DND-41 (cell line): ENCODE results near the gene MYO18B.

Source experiments
- EZH2 ChIP-seq: IDR thresholded peaks from 3 replicates; pipeline ENCODE4 v1.6.1; 2012; ENCODE audit warnings: borderline replicate concordance, low read depth, mild to moderate bottlenecking, moderate library complexity, low read length, inconsistent platforms; ENCODE audit not compliant: severe bottlenecking
- TF ChIP-seq, protein P1 (sequence below): IDR thresholded peaks from 2 replicates; pipeline ENCODE4 v1.5.1; 2012; ENCODE audit warnings: borderline replicate concordance, low read length, moderate library complexity, mild to moderate bottlenecking; ENCODE audit not compliant: poor library complexity, severe bottlenecking; ENCODE audit errors: extremely low read depth

DNA sequence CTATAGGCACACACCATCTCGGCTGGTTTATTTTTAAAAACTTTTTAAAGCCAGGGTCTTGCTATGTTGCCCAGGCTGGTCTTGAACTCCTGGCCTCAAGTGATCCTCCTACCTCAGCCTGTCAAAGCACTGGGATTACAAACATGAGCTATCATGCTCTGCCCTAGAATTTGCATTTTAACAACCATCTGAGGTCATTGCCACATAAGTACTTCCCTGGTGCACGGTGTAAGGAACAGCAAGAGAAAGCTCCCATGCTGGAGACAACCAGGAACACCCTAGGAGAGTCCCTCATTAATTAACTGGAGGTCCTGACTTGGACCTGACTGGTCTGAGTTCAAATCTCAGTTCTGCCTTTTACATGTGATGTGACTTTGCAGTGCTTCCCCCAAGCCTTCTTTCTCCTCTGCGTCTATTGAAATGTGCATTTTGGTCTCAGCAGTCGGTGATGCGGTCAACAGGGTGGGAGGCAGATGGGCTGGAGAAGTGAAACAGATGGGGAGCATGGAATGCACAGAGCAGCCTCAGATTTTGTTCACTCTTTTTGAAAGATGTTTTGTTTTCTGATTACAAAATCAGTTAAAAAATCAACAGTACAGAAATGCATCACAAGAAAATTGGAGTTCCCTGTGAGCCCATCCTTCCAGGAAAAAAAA, 146.5 kb downstream of the MYO18B start:
- TF ChIP-seq, protein P1, sequence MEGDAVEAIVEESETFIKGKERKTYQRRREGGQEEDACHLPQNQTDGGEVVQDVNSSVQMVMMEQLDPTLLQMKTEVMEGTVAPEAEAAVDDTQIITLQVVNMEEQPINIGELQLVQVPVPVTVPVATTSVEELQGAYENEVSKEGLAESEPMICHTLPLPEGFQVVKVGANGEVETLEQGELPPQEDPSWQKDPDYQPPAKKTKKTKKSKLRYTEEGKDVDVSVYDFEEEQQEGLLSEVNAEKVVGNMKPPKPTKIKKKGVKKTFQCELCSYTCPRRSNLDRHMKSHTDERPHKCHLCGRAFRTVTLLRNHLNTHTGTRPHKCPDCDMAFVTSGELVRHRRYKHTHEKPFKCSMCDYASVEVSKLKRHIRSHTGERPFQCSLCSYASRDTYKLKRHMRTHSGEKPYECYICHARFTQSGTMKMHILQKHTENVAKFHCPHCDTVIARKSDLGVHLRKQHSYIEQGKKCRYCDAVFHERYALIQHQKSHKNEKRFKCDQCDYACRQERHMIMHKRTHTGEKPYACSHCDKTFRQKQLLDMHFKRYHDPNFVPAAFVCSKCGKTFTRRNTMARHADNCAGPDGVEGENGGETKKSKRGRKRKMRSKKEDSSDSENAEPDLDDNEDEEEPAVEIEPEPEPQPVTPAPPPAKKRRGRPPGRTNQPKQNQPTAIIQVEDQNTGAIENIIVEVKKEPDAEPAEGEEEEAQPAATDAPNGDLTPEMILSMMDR: no peak
- TF ChIP-seq EZH2: no peak
